GM18507 (cell line): ENCODE results near the gene PCGF3.
"Not testable (repeated sequence)": the region's sequence is repeated elsewhere in the genome, so short reads cannot be mapped to it uniquely, and the experiment has no call there.

ENCODE experiments used
- DNase-seq: peaks from one replicate; pipeline ENCODE4 v3.0.0; 2011; ENCODE audit warnings: low read depth; ENCODE audit not compliant: insufficient read length; ENCODE audit errors: extremely low spot score
- FAIRE-seq: peaks from 2 replicates; lab custom pipeline; 2011; peaks lifted over from hg19 to GRCh38; lab: Jason Lieb, UNC

The PCGF3 gene

DNA sequence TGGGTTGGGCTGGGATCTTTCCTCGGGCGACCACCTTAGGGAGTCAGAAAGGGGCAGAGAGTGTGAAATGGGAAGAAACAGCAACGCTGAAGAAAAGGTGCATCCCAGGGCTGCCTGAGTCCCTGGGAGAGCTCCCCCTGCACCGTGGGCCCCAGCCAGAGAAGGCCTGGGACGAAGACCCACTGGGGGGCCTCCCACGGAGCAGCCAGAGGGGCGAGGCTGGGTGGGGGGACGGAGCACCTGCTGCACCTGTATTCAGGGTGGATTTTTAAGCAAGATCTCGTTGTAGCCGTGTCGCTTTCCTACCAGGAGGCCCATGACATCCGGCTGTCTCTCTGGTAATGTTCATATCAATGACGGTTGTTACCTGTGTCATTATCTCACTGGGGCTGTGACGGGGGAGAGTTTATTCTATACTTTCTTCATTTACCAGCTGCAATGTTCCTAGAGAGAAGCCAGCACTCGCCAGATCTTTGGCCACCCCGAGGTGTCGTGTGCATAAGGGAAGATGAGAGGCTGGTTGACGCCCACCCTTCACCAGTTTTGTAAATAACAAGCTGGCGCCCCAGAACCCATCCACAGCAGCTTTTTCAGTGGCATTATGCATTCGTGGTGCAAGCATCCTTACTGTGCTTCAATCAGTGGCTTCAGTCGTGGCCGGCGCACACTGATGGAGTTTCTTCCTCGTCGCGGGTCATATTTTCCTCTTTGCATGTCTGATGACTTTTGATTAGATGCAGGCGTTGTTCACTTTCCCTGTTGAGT is 5.6 kb upstream of the PCGF3 start:
- FAIRE-seq = no peak
- DNase-seq = no peak

- no peak for FAIRE-seq
Measured at GRCh38 chr4:700587-701264, 4.9 kb upstream of the PCGF3 start.

GRCh38 chr4:702618-703048 is 3.0 kb upstream of the PCGF3 start:
- DNase-seq = no peak
- FAIRE-seq = no peak

More at GRCh38 chr4:700587-701264, 4.9 kb upstream of the PCGF3 start:
- no peak for DNase-seq

GRCh38 chr4:703336-704197 is 2.1 kb upstream of the PCGF3 start:
- FAIRE-seq (no peak), DNase-seq (no peak)

- DNase-seq = no peak
Measured at GRCh38 chr4:704198-704891, 1.3 kb upstream of the PCGF3 start.

GRCh38 chr4:704971-705277 is 708 bp upstream of the PCGF3 start:
- FAIRE-seq (no peak), DNase-seq (no peak)

More at GRCh38 chr4:704198-704891, 1.3 kb upstream of the PCGF3 start:
- no peak for FAIRE-seq

DNA sequence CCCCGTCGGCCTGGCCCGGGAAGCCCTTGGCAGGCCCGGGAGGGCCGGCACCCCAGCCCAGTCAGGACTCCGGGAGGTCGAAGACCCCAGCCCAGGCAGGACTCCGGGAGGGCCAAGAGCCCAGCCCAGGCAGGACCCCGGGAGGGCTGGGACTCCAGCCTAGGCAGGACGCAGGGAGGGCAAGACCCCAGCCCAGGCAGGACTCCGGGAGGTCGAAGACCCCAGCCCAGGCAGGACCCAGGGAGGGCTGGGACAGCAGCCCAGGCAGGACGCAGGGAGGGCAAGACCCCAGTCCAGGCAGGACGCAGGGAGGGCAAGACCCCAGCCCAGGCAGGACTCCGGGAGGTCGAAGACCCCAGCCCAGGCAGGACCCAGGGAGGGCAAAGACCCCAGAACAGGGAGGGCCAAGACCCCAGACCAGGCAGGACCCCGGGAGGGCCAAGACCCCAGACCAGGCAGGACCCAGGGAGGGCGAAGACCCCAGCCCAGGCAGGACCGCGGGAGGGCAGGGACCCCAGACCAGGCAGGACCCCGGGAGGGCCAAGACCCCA is 526 bp downstream of the PCGF3 start:
- DNase-seq, FAIRE-seq: not testable (repeated sequence)

DNA sequence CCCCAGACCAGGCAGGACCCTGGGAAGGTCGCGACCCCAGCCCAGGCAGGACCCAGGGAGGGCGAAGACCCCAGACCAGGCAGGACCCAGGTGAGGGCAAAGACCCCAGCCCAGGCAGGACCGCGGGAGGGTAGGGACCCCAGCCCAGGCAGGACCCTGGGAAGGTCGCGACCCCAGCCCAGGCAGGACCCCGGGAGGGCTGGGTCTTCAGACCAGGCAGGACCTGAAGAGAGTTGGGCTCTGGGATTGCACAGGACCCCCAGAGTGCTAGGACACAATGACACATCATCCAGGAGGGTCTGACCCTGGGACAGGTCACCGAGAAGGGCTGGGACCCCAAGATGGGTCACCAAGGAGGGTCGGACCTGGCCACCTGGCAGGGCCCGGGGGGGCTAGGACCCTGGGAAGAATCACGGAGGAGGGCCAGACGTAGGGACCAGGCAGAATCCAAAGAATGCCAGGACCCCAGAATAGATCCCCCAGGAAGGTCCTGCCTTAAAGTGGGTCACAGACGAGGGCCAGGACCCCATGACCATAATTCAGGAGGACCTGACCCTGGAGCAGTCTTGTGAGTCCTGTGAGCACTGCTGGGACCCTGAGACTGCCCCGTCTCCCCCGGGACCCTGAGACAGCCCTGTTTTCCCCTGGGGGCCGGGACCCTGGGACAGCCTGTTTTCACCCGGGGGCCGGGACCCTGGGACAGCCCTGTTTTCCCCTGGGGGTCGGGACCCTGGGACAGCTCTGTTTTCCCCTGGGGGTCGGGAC is 1.4 kb downstream of the PCGF3 start:
- FAIRE-seq (no peak), DNase-seq (no peak)

GRCh38 chr4:707929-708630 is 2.4 kb downstream of the PCGF3 start:
- DNase-seq = no peak
- no peak for FAIRE-seq

- FAIRE-seq (no peak), DNase-seq (no peak)
Measured at GRCh38 chr4:708631-708933, 3.0 kb downstream of the PCGF3 start.

DNA sequence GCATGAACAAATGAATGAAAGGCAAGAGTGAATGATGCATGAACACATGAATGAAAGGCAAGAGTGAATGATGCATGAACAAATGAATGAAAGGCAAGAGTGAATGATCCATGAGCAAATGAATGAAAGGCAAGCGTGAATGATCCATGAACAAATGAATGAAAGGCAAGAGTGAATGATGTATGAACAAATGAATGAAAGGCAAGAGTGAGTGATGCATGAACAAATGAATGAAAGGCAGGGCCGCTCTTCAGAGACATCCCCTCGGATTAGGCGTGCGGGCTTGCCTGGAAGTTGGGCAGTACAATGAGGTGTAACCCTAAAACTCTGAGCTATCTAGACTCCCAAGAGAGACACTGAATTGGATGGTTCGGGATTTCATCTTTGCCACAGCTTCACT is 3.7 kb downstream of the PCGF3 start:
- FAIRE-seq (no peak), DNase-seq (no peak)

DNA sequence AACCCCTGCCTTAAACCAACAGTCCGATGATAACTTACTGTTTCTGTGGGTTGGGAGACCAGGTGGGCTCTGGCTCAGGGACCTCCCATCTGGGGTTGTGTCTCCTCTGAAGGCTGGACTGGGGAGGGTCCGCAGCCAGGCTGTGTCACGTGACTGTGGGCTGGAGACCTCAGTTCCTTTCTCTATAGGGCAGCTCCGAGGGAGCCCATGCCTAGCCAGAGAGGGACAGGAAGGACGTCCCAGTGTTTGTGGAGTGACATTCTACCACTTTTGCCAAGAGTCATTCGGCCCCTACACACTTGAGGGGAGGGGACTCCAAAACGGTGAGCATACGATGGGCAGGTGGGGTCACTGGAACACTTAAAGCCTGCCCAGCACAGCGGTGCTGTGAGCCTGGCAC is 4.5 kb downstream of the PCGF3 start:
- DNase-seq = no peak
- FAIRE-seq = no peak

GRCh38 chr4:710916-711315 is 5.3 kb downstream of the PCGF3 start:
- FAIRE-seq = no peak

DNA sequence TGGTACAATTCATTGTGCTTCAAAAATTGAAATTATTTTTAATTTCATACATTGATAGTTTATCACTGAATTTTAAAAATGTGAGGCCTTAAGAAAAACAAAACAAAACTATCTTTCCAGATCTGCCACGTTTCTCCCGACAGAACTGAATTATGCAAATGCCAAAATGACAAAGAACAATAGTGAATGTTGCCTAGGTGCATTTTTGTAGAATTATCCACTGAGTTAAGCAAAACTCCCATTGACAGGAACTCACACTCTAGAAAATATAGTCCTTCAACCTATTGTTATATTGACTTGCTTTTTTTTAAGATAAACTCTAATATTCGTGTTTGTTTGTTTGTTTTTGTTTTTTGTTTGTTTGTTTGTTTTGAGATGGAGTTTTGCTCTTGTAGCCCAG is 6.5 kb downstream of the PCGF3 start:
- no peak for FAIRE-seq

More at GRCh38 chr4:710916-711315, 5.3 kb downstream of the PCGF3 start:
- no peak for DNase-seq

DNA sequence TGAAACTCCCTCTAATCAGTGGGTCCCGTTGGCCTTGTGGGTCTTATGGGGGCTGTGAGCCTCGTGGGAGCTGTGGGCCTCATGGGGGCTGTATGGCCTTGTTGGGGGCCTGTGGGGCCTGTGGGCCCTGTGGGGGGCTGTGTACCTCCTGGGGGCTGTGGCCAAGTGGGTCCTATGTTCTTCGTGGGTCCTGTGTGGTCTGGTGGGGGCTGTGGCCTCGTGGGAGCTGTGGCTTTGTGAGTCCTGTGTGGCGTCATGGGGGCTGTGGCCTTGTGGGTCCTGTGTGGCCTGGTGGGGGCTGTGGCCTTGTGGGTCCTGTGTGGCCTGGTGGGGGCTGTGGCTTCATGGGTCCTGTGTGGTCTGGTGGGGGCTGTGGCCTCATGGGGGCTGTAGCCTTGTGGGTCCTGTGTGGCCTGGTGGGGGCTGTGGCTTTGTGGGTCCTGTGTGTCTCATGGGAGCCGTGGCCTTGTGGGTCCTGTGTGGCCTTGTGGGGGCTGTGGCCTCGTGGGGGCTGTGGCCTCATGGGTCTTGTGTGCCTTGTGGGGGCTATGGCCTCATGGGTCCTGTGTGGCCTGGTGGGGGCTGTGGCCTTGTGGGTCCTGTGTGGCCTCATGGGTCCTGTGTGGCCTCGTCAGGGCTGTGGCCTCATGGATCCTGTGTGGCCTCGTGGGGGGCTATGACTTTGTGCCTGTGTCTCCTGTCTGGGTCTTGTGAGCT is 7.4 kb downstream of the PCGF3 start:
- no peak for DNase-seq
- no peak for FAIRE-seq

More for the DNA sequence above, 6.5 kb downstream of the PCGF3 start:
- no peak for DNase-seq

- DNase-seq (no peak), FAIRE-seq (no peak)
Measured at GRCh38 chr4:714087-714486, 8.5 kb downstream of the PCGF3 start.

DNA sequence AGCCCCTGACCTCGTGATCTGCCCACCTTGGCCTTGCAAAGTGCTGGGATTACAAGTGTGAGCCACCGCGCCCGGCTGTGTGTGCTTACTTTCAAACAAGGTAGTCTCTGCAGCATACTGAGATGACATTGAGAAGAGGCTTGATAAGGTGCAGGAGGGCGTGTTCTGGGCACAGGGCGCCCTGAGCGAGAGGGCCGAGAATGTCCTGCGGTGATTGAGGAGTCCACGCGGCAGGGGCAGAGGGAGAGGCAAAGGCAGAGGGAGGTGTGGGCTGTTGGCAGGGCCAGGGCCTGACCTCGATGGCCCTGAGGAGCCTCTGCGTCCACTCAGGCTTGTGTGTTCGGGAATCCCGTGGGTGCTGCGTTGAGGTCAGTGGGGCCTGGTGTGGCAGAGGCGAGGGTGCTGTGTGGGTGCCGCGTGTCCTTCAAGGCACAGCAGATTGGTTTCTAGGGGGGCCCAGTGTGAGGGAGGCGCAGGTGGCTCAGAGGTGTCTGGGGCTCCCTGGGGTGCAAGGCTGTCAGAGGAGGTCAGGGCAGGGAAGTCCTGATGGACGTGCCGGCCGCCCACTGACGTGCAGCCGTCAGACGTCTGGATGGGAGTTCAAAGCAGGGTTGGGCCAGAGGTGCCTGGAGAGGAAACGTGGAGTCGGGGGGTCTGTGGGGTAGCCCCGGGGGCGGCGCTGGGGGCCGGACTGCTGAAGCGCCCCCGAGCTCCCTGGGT is 12.1 kb downstream of the PCGF3 start:
- DNase-seq = no peak
- no peak for FAIRE-seq
